ENCODE measurements around the gene NCAM1.
A peak's percentile ranks its signal among the peaks of the same experiment; 100 is the strongest.

Gene NCAM1

GRCh38 chr11:113308601-113309000 lies 347.4 kb downstream of the NCAM1 start:
- DNase-seq (ENCODE audit: low read depth in 2 of 2), result no peak

GRCh38 chr11:113311536-113311935 lies 350.3 kb downstream of the NCAM1 start:
- DNase-seq (ENCODE audit: low read depth in 2 of 2), result no peak

GRCh38 chr11:113313601-113314000 lies 352.4 kb downstream of the NCAM1 start:
- DNase-seq (ENCODE audit: low read depth in 2 of 2), result no peak

- no peak for DNase-seq (ENCODE audit: low read depth in 2 of 2)
Measured at GRCh38 chr11:113314065-113314388, 352.8 kb downstream of the NCAM1 start.

GRCh38 chr11:113314389-113315301 lies 353.4 kb downstream of the NCAM1 start, which contains the start of gene TTC12:
Gene TTC12, plus strand, starts transcription at chr11:113314583. Its CDS starts 1,675 bp downstream, at chr11:113316258.
- peak; percentile 88 to 94 for DNase-seq (ENCODE audit: low read depth in 2 of 2)

- DNase-seq (ENCODE audit: low read depth in 2 of 2), result no peak
Measured at GRCh38 chr11:113315811-113316210, 354.6 kb downstream of the NCAM1 start.

- DNase-seq (ENCODE audit: low read depth in 2 of 2), result no peak
Measured at GRCh38 chr11:113316256-113316655, 355.0 kb downstream of the NCAM1 start.

GRCh38 chr11:113317339-113317738 lies 356.1 kb downstream of the NCAM1 start:
- DNase-seq (ENCODE audit: low read depth in 2 of 2), result no peak

GRCh38 chr11:113319085-113319484 lies 357.9 kb downstream of the NCAM1 start:
- DNase-seq (ENCODE audit: low read depth in 2 of 2), result no peak

- DNase-seq (ENCODE audit: low read depth in 2 of 2), result no peak
Measured at GRCh38 chr11:113322158-113322557, 360.9 kb downstream of the NCAM1 start.

- no peak for DNase-seq (ENCODE audit: low read depth in 2 of 2)
Measured at GRCh38 chr11:113324250-113324649, 363.0 kb downstream of the NCAM1 start.

Measured in stimulated activated CD4-positive, alpha-beta T cell treated with anti-CD3 and anti-CD28 coated beads, Interleukin-12 subunit alpha, Interleukin-12 subunit beta, amount 100 ng/mL, for 24 hours (primary cell).